ENCODE data around the gene ILF2.
"Not testable (repeated sequence)": the region's sequence is repeated elsewhere in the genome, so short reads cannot be mapped to it uniquely, and the experiment has no call there.

ILF2 gene

DNA sequence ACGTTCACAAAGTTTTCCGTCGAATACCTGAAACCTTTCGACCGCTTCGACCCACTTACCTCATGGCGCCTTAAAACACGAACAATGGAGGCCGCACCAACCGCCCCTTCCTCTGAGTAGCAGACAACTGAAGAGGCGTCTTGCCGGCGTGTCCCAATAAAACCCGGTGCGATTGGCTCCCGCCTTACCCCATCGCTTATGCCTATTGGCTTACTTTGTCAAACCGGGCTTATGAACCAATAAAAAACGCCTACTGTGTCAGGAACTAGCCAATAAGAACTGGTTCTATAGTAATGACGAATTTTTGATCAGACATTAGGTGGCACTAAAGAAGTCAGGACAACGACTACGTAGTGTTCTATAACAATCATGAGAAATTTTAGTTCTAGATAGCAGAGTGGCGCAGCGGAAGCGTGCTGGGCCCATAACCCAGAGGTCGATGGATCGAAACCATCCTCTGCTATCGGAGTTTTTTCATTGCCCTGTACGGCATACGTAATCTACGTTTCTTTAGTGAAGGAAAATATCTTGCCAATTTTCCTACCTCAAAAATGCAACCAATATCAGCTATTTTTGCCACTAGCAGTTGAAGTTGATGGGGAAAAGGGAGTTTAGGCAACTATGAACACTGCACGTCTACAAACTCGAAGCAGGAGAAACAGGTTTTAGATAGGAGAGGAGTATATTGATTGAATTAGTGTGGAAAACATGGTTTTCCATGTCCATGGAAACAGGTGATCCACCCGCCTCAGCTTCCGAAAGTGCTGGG lies at the start of gene ILF2:
ILF2 (minus strand) TSS at position 135 of the 769 bp plus-strand sequence; CDS start at position 64, 71 bp downstream.
- DNase-seq (ENCODE audit: low read depth in 3 of 3, low spot score in 1 of 3) = peak; percentile 91 to 95 (median 94)

DNA sequence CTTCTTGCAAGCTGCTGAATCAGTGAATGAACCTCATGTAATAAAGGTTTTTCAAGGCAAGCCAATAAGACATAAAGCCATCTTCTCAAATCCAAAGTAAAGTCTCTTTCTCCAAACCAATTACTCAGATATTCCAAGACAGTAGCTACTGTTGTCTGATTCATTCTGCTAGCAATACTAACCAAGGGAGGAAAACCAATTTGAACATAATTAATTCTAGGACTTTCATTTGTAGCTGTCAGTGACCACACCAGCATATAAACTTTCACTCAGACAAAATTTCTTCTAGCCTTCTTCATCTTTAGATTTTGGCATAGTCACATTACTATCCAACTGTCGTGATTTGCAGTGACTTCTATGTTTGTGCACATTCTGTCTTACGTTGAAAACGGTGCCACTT lies 46.5 kb upstream of the ILF2 start:
- no peak for DNase-seq (ENCODE audit: low read depth in 3 of 3, low spot score in 1 of 3)

DNA sequence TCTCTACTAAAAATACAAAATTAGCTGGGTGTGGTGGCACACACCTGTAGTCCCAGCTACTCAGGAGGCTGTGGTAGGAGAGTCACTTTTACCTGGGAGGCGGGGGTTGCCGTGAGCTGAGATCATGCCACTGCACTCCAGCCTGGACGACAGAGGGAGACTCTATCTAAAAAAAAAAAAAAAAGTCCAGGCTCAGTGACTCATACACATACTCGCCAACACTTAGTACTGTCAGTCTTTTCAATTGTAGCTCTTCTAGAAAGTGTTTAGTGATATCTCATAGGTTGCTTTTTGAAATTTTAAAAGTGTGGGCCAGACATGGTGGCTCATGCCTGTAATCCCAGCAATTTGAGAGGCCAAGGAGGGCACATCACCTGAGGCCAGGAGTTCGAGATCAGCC lies 45.4 kb upstream of the ILF2 start:
- DNase-seq (ENCODE audit: low read depth in 3 of 3, low spot score in 1 of 3) = not testable (repeated sequence)

DNA sequence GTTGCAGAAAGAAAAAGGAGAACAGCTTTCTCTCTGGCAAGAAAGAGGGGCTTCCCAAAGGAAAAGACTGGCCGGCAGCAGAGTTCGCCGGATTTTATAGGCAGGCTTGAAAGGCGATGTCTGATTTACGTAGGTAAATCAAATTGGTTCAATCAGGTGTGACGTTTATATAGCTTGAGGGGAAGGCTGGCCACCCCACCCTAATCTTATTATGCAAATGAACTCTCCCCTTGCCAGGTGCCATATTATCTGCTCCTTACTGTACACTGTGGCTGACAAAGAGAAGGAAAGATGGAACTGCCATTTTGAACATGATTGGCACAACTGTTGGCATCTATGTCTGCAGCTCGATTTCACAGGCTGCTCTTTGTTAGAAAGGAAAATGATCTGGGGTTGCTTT lies 40.2 kb upstream of the ILF2 start:
- no peak for DNase-seq (ENCODE audit: low read depth in 3 of 3, low spot score in 1 of 3)

DNA sequence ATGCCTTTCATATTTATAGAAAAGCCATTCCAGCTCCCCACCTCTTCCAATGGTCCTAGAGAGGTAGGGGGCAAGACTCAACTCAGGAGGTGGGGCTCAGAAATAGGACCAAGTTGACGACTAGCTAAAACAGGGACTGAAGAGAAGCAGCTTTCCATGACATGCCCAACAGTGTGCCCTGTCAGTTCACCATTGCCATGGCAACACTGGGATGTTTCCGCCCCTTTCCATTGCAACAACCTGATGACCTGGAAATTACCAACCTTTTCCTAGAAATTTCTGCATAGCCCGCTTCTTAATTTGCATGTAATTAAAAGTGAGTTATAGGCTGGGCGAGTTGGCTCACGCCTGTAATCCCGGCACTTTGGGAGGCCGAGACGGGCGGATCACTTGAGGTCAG lies 34.7 kb upstream of the ILF2 start:
- no peak for DNase-seq (ENCODE audit: low read depth in 3 of 3, low spot score in 1 of 3)

DNA sequence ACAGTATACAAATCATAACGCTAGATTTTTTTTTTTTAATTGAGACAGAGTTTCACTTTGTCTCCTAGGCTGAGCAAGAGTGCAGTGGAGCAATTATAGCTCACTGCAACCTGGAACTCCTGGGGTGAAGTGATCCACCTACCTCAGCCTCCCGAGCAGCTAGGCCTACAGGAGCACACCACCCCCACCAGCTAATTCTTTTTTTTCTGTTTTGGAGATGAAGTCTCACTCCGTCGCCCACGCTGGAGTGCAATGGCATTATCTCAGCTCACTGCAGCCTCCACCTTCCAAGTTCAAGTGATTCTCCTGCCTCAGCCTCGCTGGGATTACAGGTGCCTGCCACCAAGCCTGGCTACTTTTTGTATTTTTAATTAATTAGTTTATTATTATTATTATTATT lies 29.0 kb upstream of the ILF2 start:
- DNase-seq (ENCODE audit: low read depth in 3 of 3, low spot score in 1 of 3) = no peak

DNA sequence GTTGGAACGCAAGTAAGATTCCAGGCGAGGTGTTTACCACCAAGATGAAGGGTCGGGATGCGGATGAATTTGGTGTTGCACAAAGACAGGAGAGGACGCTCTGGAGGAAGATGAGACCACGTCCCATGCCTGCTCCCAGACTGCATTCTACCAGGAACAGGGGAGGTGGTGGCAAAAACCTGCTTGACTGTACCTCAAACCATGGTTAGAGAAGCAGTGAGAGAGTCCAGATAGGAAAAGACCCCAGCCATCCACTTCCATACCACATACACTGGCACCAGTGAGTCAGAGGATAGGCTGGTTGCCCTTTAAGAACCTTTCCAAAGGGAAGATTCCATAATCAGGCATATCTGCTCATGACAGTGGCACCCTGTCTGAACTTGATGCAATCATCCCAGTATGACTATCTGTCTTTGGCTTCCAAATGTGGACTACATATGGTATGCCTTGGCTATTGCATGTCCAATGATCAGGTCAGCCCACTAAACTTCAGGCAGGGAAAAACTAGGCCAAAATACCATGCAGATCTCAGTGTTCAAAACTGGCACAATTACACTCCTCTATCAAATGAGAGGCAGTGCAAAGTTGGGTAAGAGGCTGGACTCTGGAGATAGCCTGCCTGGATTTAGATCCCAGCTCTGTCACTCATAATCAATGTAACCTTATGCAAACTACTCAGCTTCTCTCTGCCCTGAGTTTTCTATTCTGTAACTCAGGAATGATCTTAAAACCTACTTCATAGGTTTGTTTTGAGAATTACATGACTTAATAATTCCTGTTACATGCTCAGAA lies 28.3 kb upstream of the ILF2 start:
- no peak for DNase-seq (ENCODE audit: low read depth in 3 of 3, low spot score in 1 of 3)

DNA sequence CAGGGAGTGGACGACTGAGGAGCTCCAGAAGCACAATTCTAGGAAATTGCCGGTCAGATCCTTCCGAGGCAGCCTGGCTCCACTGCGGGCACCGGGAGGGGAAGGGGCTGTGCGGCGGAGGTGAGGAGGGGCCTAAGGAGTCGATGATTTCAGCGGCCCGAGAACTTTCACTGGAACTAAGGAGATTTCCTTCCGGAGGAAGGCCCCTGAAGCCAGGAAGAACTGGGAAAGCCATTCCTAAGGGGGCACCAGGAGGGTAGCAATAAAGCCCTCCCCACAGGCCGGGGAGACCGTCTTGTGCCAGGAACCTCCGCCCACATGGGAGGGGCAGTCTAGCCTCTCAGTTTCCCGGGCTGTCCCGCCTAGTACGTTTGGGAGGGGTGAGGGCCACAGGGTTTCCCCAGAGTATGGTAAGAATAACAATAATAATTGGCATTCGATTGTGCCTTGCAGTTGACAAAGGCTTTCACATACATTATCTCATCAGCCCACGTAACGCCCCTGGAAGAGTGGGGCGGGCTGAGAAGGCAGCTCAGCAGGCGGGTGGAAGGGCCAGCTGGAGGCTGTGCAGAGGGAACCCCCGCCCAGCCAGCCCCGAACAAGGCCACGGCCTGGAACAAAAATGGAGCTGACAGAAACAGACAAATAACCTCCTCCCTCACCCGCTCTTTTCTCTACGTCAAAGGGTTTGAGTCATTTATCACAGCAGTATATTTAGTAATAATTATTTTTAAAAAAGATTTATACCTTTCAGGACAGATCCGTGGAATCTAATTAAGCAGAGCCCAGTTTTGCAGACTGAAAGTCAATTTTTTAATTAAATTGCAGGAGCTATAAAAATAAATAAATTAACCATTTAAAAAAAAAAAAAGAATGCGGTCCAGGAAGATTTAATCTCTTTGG lies 27.5 kb upstream of the ILF2 start:
- no peak for DNase-seq (ENCODE audit: low read depth in 3 of 3, low spot score in 1 of 3)

DNA sequence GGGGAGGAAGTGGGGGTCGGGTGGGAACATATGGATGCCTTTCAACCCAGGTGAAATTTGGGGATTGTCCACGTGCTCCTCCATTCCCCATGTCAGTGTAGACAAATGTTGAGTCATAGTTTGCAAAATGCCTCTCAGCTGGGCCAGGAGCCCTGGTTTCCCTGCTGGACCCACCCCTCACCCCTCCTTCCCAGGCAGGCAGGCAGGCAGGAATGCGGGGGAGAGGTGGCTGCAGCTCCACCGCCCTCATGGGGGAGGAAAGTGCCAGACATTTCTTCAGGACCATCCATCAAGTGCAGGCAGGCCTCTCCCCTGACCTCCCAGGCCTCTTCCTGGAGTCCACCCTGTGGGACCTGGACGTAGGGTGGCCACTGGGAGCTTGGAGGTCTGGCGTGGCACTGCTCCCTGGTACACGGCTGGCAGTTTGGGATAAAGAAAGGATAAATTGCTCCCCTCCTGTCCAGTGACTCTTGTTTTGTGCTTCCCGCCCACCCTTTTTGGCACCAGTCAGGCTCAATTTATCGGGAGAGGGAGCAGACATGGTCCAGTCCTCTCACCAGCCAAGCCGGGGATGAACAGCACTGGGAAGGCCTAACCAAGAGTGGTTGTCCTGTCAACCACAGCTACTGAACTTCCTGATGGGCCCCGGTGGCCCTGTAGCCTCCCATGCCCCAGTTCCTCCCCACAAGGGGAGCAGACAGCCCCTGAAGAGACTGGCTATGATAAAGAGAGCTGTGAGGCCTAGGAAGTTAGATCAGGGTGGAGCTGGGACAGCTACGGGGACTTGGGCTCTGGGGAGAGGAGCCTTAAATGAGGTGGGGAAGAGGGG lies 26.6 kb upstream of the ILF2 start:
- DNase-seq (ENCODE audit: low read depth in 3 of 3, low spot score in 1 of 3) = no peak

DNA sequence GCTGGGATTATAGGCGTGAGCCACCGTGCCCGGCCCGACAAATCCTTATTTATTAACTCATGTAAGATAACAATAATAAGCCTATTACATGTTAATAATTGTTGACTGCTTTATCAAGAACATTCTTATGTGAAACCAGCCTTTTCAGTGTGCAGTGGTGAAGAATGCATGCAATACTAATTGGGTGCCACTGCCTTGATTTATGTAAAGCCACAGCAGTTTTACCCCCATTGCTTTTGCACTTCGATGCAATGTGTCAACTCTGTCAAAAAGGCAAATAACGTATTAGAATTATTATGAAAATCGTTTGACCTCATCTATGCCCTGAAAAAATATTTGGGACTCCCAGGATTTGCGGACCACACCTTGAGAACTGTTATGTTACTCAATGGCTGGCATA lies 25.9 kb upstream of the ILF2 start:
- no peak for DNase-seq (ENCODE audit: low read depth in 3 of 3, low spot score in 1 of 3)

DNA sequence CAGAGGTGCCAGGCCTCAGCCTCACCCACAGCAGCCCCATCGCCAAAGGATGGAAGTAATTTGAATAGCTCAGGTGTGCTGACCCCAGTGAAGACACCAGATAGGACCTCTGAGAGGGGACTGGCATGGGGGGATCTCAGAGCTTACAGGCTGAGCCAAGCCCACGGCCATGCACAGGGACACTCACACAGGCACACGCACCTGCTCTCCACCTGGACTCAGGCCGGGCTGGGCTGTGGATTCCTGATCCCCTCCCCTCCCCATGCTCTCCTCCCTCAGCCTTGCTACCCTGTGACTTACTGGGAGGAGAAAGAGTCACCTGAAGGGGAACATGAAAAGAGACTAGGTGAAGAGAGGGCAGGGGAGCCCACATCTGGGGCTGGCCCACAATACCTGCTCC lies 22.7 kb upstream of the ILF2 start:
- no peak for DNase-seq (ENCODE audit: low read depth in 3 of 3, low spot score in 1 of 3)

DNA sequence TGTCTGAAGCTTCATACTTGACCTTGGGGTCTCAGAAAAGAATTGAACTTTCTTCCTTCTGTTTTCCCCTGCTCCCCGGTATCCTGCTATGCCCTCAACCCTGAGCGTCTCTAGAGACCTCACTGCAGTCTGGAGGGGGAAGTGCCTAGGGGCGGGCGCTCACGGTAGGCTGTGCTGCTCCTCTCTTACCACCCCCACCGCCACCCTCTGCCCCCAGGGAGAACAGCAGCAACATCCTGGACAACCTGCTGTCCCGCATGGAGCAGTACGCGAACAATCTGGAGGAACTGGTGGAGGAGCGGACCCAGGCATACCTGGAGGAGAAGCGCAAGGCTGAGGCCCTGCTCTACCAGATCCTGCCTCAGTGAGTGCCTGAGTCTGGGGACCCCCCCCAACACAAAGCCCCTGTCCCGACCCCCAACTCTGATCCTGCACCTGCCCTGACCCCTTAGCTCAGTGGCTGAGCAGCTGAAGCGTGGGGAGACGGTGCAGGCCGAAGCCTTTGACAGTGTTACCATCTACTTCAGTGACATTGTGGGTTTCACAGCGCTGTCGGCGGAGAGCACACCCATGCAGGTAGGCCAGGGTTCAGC lies 18.0 kb upstream of the ILF2 start:
- no peak for DNase-seq (ENCODE audit: low read depth in 3 of 3, low spot score in 1 of 3)

DNA sequence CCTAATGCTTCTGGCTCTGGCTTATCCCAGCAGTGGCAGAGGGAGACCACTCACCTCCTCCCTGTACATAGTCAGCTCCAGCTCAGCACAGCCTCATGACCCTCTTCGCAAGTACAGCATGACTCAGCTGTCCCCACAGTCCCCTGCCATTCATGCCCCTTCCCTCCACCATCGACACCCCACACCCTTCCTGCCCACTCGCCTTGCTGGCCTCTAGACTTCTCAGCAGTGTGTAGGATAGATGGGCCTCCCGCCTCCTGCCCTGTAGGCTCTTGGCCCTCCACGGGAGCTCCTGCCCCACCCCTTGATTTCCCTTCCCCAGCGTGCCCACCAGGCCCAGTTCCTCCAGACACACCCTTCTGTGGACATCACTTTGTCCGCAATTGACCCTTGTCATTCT lies 17.5 kb upstream of the ILF2 start:
- DNase-seq (ENCODE audit: low read depth in 3 of 3, low spot score in 1 of 3) = no peak

DNA sequence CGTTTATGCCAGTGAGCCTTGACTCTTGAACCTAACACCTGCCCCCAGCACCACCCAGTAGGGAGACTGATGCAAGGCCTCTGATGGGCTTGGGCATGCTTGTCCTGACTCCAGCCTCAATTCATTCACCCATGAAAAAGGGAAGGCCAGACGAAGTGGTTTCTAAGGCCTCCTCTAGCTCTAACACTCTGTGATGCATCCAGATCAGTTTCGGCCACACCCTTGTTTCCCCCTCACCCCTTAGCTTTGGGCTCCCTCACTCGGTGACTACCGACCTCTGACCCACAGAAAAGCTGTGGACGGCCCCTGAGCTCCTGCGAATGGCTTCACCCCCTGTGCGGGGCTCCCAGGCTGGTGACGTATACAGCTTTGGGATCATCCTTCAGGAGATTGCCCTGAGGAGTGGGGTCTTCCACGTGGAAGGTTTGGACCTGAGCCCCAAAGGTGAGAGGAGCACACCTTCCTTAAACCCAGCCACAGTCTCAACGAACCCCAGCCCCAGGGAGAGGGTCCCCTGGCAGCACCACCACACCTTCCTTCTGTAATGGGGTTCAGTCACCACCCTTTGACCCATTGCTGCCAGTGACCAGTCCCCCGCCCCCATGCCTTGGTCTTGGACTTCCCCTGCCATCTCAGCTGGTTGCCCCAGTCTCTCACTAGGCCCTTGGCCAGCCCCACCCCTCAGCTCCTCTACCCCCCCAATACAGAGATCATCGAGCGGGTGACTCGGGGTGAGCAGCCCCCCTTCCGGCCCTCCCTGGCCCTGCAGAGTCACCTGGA lies 16.7 kb upstream of the ILF2 start:
- DNase-seq (ENCODE audit: low read depth in 3 of 3, low spot score in 1 of 3) = no peak

DNA sequence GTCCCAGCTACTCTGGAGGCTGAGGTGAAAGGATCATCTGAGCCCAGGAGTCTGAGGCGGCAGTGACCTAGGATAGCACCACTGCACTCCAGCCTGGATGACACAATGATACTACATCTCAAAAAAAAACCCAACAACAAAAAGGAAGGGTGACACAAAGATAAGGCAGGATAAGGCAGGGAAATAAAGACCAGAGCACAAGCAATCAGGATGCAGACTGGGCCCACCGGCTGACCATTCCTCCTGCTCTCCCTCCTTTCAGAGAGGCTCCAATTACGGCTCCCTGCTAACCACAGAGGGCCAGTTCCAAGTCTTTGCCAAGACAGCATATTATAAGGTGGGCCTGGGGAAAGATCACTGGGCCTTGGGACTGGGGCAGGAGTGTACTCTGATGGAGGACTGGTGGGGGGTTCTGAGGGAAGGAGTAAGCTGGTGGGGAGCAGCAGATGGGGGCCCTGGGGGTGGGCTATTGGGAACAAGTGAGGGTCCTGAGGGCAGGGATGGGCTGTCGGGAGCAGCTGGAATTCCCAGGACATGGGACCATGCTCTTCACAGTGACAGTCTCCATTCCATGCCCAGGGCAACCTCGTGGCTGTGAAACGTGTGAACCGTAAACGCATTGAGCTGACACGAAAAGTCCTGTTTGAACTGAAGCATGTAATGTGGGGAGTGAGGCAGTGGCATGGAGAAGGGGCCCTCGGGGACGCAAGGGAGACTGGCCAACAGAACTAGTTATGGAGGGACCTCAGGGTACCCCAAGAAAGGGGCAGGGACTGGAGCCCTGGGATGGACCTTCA lies 14.9 kb upstream of the ILF2 start:
- no peak for DNase-seq (ENCODE audit: low read depth in 3 of 3, low spot score in 1 of 3)

DNA sequence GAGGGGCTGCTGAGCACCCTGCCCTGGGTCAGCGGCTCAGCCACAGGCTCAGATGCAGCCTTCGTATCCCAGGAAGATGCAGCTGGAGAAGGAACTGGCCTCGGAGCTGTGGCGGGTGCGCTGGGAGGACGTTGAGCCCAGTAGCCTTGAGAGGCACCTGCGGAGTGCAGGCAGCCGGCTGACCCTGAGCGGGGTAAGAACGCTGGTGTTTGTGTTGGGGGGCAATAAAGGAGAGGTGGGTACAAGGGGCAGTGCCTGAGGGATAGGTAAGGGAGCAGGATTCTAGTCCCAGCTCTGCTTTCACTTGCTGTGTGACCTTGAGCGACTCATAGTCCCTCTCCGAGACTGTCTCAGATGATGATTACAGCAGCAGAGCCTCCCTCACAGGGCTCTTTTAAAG lies 14.1 kb upstream of the ILF2 start:
- no peak for DNase-seq (ENCODE audit: low read depth in 3 of 3, low spot score in 1 of 3)

DNA sequence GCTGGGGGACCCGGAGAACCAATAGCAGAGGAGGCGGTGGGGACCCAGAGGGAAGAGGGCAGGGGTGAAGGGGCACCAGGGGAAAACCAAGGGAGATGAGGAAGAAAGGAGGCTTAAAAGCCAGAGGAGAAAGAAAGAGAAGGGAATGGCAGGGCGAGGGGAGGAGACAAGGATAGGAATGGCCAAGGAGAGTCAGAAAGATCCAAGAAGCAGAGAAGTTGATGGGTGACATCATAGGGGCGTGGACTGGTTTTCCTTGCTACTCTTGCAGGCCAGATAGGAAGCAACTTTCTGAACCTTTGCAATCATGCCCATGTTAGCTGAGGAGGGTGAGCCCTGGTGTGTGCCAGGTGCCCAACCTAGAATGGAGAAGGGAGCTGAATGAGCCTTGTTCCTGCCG lies 13.1 kb upstream of the ILF2 start:
- no peak for DNase-seq (ENCODE audit: low read depth in 3 of 3, low spot score in 1 of 3)

DNA sequence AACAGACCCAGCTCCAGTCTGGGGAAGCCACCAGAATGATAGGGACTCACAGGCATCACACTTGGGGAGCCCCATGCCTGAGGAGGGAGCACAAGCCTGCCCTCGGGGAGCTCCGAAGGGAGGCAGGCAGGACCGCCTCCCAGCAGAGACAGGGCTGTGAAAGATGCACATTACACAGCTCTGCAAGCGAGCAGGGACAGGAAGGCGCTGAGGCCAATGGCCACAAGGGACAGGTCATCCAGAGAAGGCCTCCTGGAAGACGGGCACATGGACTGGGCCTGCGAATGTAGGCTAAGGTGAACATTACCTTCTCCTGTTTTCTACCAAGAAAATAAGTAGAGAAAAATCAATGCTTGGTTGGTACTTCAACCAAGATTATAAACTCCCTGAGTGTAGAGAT lies 11.9 kb upstream of the ILF2 start:
- DNase-seq (ENCODE audit: low read depth in 3 of 3, low spot score in 1 of 3) = no peak

DNA sequence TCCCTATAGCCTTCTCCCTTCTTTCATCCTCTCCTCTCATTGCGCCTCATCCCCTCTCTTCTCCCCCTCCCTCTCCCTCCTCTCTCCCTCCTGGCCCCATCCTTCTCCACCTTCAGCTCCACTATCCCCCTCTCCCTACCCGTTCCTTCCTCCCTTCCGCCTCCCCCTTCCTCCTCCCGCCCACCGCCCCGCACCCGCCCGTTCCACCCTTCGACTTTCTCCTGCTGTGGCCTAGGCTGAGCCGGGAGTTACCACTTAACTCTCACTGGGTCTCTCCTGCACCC lies 9.3 kb upstream of the ILF2 start:
- no peak for DNase-seq (ENCODE audit: low read depth in 3 of 3, low spot score in 1 of 3)

Data from stimulated activated CD4-positive, alpha-beta T cell treated with anti-CD3 and anti-CD28 coated beads, TNF-alpha, amount 100 ng/mL, for 1 hour (primary cell).